IMR-90 (cell line): ENCODE measurements around the gene CLASP1. TPM values are rescaled to one million over a fixed set of nuclear protein-coding genes. Genes with fewer than 3 reads are reported as not detected.

Experiments used
- ATAC-seq: fragments of 200-7000 bp; cut with Tn5 transposase; 2 replicates; pipeline ENCODE4 v1.9.1; 2020; ENCODE audit warnings: low read depth, mild to moderate bottlenecking, moderate library complexity
- BruUV-seq: library from RNA; stranded (reverse); fragments of 400-500 nt; replicated peaks from 2 replicates; lab custom pipeline; 2021; lab: Mats Ljungman, UMichigan
- CTCF ChIA-PET: fragments of 300-600 bp; formaldehyde crosslinking; extraction: SDS; loops from one replicate; lab custom pipeline; 2021; ENCODE audit warnings: antibody characterized with exemption; lab: Yijun Ruan, JAX
- POLR2A ChIA-PET: fragments of 300-600 bp; sonication (Branson Sonifier 250); formaldehyde crosslinking; loops from one replicate; lab custom pipeline; 2022; ENCODE audit warnings: antibody characterized with exemption; ENCODE audit not compliant: unreplicated experiment; lab: Charles Lee
- DNase-seq: peaks from one replicate; pipeline ENCODE4 v3.0.0; 2013
- H2AFZ ChIP-seq: replicated peaks from 2 replicates; pipeline ENCODE3; 2013; ENCODE audit warnings: low read length, mild to moderate bottlenecking; ENCODE audit not compliant: poor library complexity
- H2AK5ac ChIP-seq: 2 replicates; pipeline ENCODE4 v1.6.1; 2013; ENCODE audit warnings: low read depth, low read length, inconsistent platforms
- H2AK9ac ChIP-seq: replicated peaks from 2 replicates; pipeline ENCODE3; 2013; ENCODE audit warnings: mild to moderate bottlenecking, low read depth, low read length, moderate library complexity; ENCODE audit not compliant: poor library complexity
- H2BK120ac ChIP-seq: 2 replicates; pipeline ENCODE4 v1.6.1; 2013; ENCODE audit warnings: low read depth, low read length, inconsistent platforms
- H2BK15ac ChIP-seq: 3 replicates; pipeline ENCODE4 v1.6.1; 2013; ENCODE audit warnings: low read depth, low read length, inconsistent platforms
- H2BK20ac ChIP-seq: 2 replicates; pipeline ENCODE4 v1.6.1; 2013; ENCODE audit warnings: low read depth, mild to moderate bottlenecking, inconsistent platforms, low read length, moderate library complexity
- H2BK5ac ChIP-seq: 2 replicates; pipeline ENCODE4 v1.6.1; 2013; ENCODE audit warnings: mild to moderate bottlenecking, low read depth, low read length, inconsistent platforms; ENCODE audit not compliant: poor library complexity, severe bottlenecking
- H3K14ac ChIP-seq: replicated peaks from 2 replicates; pipeline ENCODE4 v1.6.1; 2013; ENCODE audit warnings: low read depth, low read length, inconsistent platforms
- H3K18ac ChIP-seq: 2 replicates; pipeline ENCODE4 v1.6.1; 2013; ENCODE audit warnings: low read depth, low read length, control low read depth
- H3K23ac ChIP-seq: 2 replicates; pipeline ENCODE4 v1.6.1; 2013; ENCODE audit warnings: low read depth, low read length, inconsistent platforms
- H3K27ac ChIP-seq: 2 replicates; pipeline ENCODE4 v1.5.1; 2013; ENCODE audit warnings: mild to moderate bottlenecking, control low read depth, low read length; ENCODE audit not compliant: insufficient read depth
- H3K27me3 ChIP-seq: 2 replicates; pipeline ENCODE4 v1.6.1; 2013; ENCODE audit warnings: low read length; ENCODE audit not compliant: control insufficient read depth, insufficient read depth
- H3K36me3 ChIP-seq: 2 replicates; pipeline ENCODE4 v1.6.1; 2013; ENCODE audit warnings: low read length, mixed read lengths; ENCODE audit not compliant: control insufficient read depth, insufficient read depth
- H3K4ac ChIP-seq: 2 replicates; pipeline ENCODE4 v1.6.1; 2013; ENCODE audit warnings: low read depth, low read length, inconsistent platforms
- H3K4me1 ChIP-seq: 2 replicates; pipeline ENCODE4 v1.6.1; 2013; ENCODE audit warnings: low read length, mixed read lengths; ENCODE audit not compliant: control insufficient read depth, insufficient read depth
- H3K4me2 ChIP-seq: 2 replicates; pipeline ENCODE4 v1.6.1; 2013; ENCODE audit warnings: low read depth, mild to moderate bottlenecking, control low read depth, low read length, moderate library complexity
- H3K4me3 ChIP-seq: 2 replicates; pipeline ENCODE4 v1.5.1; 2013; ENCODE audit warnings: low read depth, mild to moderate bottlenecking, control low read depth, low read length, moderate library complexity; ENCODE audit not compliant: insufficient read depth
- H3K56ac ChIP-seq: 2 replicates; pipeline ENCODE4 v1.6.1; 2013; ENCODE audit warnings: low read length, inconsistent platforms; ENCODE audit not compliant: insufficient read depth; ENCODE audit errors: extremely low read depth
- H3K79me1 ChIP-seq, 2 experiments: 2 replicates each; pipeline ENCODE4 v1.6.1; 2013; ENCODE audit warnings: low read length in 2 of 2, inconsistent platforms in 1 of 2, low read depth in 1 of 2
- H3K9ac ChIP-seq: 2 replicates; pipeline ENCODE4 v1.6.1; 2013; ENCODE audit warnings: low read depth, low read length, control low read depth
- H3K9me1 ChIP-seq: 2 replicates; pipeline ENCODE4 v1.6.1; 2013; ENCODE audit warnings: low read length, inconsistent platforms; ENCODE audit not compliant: insufficient read depth
- H3K9me3 ChIP-seq: 2 replicates; pipeline ENCODE4 v1.6.1; 2013; ENCODE audit warnings: low read length; ENCODE audit not compliant: control insufficient read depth, insufficient read depth
- H4K20me1 ChIP-seq: 2 replicates; pipeline ENCODE4 v1.6.1; 2013; ENCODE audit warnings: low read length, inconsistent platforms; ENCODE audit not compliant: insufficient read depth
- H4K5ac ChIP-seq: 2 replicates; pipeline ENCODE4 v1.6.1; 2013; ENCODE audit warnings: mild to moderate bottlenecking, low read depth, low read length, control low read depth
- H4K8ac ChIP-seq, 2 experiments: 2 replicates each; pipeline ENCODE4 v1.6.1; 2013; ENCODE audit warnings: low read depth in 2 of 2, low read length in 2 of 2, control low read depth in 1 of 2, inconsistent platforms in 1 of 2
- H4K91ac ChIP-seq: 2 replicates; pipeline ENCODE4 v1.6.1; 2013; ENCODE audit warnings: low read depth, low read length, inconsistent platforms; ENCODE audit not compliant: insufficient read depth
- CEBPB ChIP-seq: IDR thresholded peaks from 2 replicates; pipeline ENCODE4 v1.6.1; 2012; ENCODE audit warnings: low read depth, low read length, improper control_type of control experiment
- CHD1 ChIP-seq: IDR thresholded peaks from 2 replicates; pipeline ENCODE4 v1.6.1; 2012; ENCODE audit warnings: low read depth, low read length, improper control_type of control experiment
- RCOR1 ChIP-seq: IDR thresholded peaks from 2 replicates; pipeline ENCODE4 v1.6.1; 2012; ENCODE audit warnings: mild to moderate bottlenecking, low read length, improper control_type of control experiment; ENCODE audit not compliant: insufficient replicate concordance
- WGBS, 2 experiments: methylation state at CpG; one replicate each; pipeline versions ENCODE4 v1.1.5 to v1.1.7; 2013; ENCODE audit warnings: missing lambda C conversion rate in 2 of 2; ENCODE audit not compliant: insufficient read length in 1 of 2; ENCODE audit errors: extremely low coverage in 2 of 2; 5-methylcytosine and 5-hydroxymethylcytosine counted together
- dilution Hi-C: fragments of 300-500 bp; cut with HindIII; formaldehyde crosslinking; loops from one replicate; pipeline ENCODE4 v1.14.3; 2018; ENCODE audit warnings: low sequenced_read_pairs; ENCODE audit not compliant: unreplicated experiment
- in situ Hi-C: fragments of 300-500 bp; cut with MboI; formaldehyde crosslinking; loops from 3 replicates; pipeline ENCODE4 v1.14.3; 2019; ENCODE audit warnings: low sequenced_read_pairs, inconsistent platforms, mixed read lengths
- intact Hi-C: fragments of 100-400 bp; cut with micrococcal nuclease; formaldehyde crosslinking; loops from 2 replicates; pipeline ENCODE4 v1.10.0; 2022
- polyA plus RNA-seq, 3 experiments: library from polyadenylated mRNA; depleted of rRNA; stranded (reverse); fragments of >200 nt; gene quantifications; 2 replicates each; pipeline ENCODE4 v1.2.3, GENCODE V29; 2012; ENCODE audit warnings: low replicate concordance in 1 of 3
- total RNA-seq: library from RNA; depleted of rRNA; stranded (reverse); fragments of >200 nt; gene quantifications from 2 replicates; pipeline ENCODE4 v1.2.3, GENCODE V29; 2012
- TF ChIP-seq, protein P1 (sequence below): fragments of 150-350 bp; IDR thresholded peaks from 2 replicates; pipeline ENCODE4 v1.6.1; 2017; ENCODE audit warnings: mild to moderate bottlenecking, antibody characterized with exemption, low read length, low read depth

CLASP1 gene
- total and polyA plus RNA-seq, 2 of the 4 experiments (the other 2 are of a cell fraction), result 12.3 to 33.7 TPM

GRCh38 chr2:121591199-121591598 is 58.1 kb downstream of the CLASP1 start (continued):
- TF ChIP-seq, protein P1, sequence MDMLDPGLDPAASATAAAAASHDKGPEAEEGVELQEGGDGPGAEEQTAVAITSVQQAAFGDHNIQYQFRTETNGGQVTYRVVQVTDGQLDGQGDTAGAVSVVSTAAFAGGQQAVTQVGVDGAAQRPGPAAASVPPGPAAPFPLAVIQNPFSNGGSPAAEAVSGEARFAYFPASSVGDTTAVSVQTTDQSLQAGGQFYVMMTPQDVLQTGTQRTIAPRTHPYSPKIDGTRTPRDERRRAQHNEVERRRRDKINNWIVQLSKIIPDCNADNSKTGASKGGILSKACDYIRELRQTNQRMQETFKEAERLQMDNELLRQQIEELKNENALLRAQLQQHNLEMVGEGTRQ, result no peak
- no peak for TF ChIP-seq RCOR1
- TF ChIP-seq CEBPB, result no peak

DNA sequence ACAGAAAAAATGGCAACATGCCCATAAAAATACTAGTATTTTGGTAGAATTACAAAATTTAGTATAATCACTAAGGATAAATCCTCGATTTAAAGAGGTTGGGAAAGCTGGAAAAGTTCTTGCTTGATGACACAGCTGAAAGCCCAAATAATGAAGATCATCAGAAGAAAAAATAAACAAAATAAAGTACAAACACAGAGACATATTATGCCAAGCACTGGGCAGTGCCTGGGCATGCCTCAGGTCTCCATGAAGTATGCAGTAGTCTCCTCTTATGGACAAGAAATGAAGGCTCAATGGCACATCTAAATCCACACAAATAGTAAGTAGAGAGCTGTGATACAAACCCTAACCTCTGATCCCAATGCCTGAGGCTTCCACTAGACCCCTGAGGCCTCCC is 60.9 kb downstream of the CLASP1 start:
- TF ChIP-seq CHD1, result no peak
- Histone ChIP-seq H2BK5ac (peak overlapping the region; percentile 92), H3K18ac (peak overlapping the region; percentile 62), H4K8ac (peak overlapping the region in 1 of 2 experiments; percentile 77; a peak in 3 of 4 replicates), H3K27me3 (no peaks in the 10 kb centered on the region), H3K9me3 (no peaks in the 10 kb centered on the region), H3K79me1 (peaks cover 39 to 71% of the 10 kb centered on the region in 2 experiments), H2AK5ac (peak overlapping the region; percentile 81; the same call in 1 of the 2 replicates), H2BK20ac (peak overlapping the region; percentile 44), H3K14ac (peak overlapping the region; percentile 24), H3K9ac (no peak overlapping the region), H2AFZ (no peak overlapping the region), H3K9me1 (peaks cover 16% of the 10 kb centered on the region), H4K5ac (peak overlapping the region; percentile 51), H4K20me1 (peaks cover 15% of the 10 kb centered on the region; the same call in 1 of the 2 replicates), H2BK15ac (no peak overlapping the region), H3K56ac (no peak overlapping the region; the same call in 1 of the 2 replicates), H4K91ac (peak overlapping the region; percentile 84), H3K4me3 (no peak overlapping the region), H2AK9ac (peak overlapping the region; percentile 79), H3K27ac (peak overlapping the region; percentile 77; the same call in 1 of the 2 replicates), H3K4me1 (peaks cover 10% of the 10 kb centered on the region), H3K36me3 (peaks cover 5% of the 10 kb centered on the region), H3K23ac (peak overlapping the region; percentile 76; the same call in 1 of the 2 replicates), H3K4ac (peak overlapping the region; percentile 86), H2BK120ac (peak overlapping the region; percentile 83), H3K4me2 (0 out of 2 replicates have a peak overlapping the region, but pooled peaks have one; percentile 6)
- no CpG with 5 or more reads among the region's 1 CpG for WGBS, 2 experiments
- DNase-seq (no peak), ATAC-seq (peak; percentile 77)
- intact Hi-C loops, result loop anchor here (5.0 kb wide), 1 partner anchor 49 kb away; no protein-coding TSS in a partner anchor
- dilution Hi-C loops, result no loop called here
- BruUV-seq, result no TSS peak
- POLR2A ChIA-PET, result interaction anchor here (0.5 kb wide), 1 partner anchor 9 kb away, joined by 3 read pairs; no protein-coding TSS in a partner anchor
- CTCF ChIA-PET, result no interaction called here
- in situ Hi-C loops, result no loop called here
